ENCODE data around the gene ALLC. TPM values are rescaled to one million over a fixed set of nuclear protein-coding genes. Genes with fewer than 3 reads are reported as not detected.

Gene ALLC
- total RNA-seq, 1 donor from 2014 or later, result not detected

DNA sequence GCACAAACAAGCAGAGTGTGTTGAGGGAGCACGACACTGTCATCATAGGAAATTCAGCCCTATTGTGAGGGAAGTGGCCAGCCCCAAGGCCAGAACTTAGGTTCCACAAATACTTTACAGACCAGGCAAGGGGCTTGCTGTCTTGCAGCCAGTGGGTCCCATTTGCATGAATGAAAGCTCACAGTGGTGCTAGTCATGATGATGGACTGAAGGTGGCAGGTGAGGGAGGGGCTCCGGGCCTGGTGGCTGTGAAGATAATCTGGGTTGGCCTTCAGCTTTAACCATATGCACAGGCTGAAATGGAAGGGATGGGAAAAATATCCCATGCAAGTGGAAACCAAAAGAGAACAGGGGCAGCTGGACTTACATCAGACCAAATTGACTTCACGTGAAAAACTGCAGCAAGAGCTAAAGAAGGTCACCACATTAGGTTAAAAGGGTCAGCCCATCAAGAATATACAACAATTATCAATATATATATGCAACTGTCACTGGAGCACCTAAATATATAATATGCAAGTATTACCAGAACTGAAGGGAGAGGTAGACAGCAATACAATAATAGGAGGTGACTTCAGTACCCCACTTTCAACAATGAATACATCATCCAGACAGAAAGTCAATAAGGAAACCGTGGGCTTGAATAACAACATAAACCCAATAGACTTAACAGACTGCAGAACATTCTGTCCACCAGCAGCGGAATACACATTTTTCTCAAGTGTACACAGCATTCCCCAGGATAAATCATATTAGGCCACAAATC, 84.9 kb downstream of the ALLC start:
- no peak for DNase-seq (ENCODE audit: low read depth)
- no peak overlapping the region for H3K4me3 ChIP-seq (ENCODE audit: low read depth, low read length)
- no peak for TF ChIP-seq CTCF (conservative IDR thresholded peaks at IDR 0.05; ENCODE audit: low read depth, low read length)

GRCh38 chr2:3743951-3744555, 86.1 kb downstream of the ALLC start:
- no peak for TF ChIP-seq CTCF (conservative IDR thresholded peaks at IDR 0.05; ENCODE audit: low read depth, low read length)
- DNase-seq (ENCODE audit: low read depth), result no peak
- no peak overlapping the region for H3K4me3 ChIP-seq (ENCODE audit: low read depth, low read length)

GRCh38 chr2:3745920-3746319, 87.9 kb downstream of the ALLC start:
- no peak overlapping the region for H3K4me3 ChIP-seq (ENCODE audit: low read depth, low read length)
- no peak for DNase-seq (ENCODE audit: low read depth)
- no peak for TF ChIP-seq CTCF (conservative IDR thresholded peaks at IDR 0.05; ENCODE audit: low read depth, low read length)

DNA sequence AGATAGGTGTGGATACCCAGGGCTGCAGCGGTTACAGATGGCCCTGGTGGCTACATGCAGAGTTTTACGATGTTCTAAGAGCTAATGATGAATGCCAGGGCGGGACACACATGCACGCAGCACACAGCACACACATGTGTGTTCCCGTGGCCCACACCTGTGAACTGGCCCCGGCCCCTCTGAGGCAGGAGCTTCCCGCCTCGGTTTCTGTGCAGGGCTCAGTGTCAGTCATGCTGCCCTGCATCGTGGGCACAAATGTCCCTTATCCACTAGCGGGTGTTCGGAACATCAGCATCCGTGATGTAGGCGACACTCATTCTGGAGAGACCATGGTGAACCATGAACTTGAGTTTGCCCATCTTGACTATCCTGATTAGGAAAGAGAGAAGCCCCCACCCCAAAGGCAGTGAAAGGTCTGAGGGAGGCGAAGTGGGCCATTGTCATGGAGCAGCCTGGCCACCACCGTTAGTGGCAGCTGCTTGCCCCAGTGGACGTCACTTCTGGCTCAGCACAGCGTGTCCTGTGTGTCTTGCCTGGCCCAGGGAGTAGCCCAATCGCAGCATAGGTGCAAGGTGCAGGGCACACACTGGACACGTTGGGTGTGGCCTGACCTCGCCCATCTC, 89.1 kb downstream of the ALLC start:
- no peak overlapping the region for H3K4me3 ChIP-seq (ENCODE audit: low read depth, low read length)
- DNase-seq (ENCODE audit: low read depth), result no peak
- TF ChIP-seq CTCF (conservative IDR thresholded peaks at IDR 0.05; ENCODE audit: low read depth, low read length), result no peak

- no peak for DNase-seq (ENCODE audit: low read depth)
- no peak for TF ChIP-seq CTCF (conservative IDR thresholded peaks at IDR 0.05; ENCODE audit: low read depth, low read length)
- no peak overlapping the region for H3K4me3 ChIP-seq (ENCODE audit: low read depth, low read length)
Observed at GRCh38 chr2:3747826-3748225, 89.8 kb downstream of the ALLC start.

DNA sequence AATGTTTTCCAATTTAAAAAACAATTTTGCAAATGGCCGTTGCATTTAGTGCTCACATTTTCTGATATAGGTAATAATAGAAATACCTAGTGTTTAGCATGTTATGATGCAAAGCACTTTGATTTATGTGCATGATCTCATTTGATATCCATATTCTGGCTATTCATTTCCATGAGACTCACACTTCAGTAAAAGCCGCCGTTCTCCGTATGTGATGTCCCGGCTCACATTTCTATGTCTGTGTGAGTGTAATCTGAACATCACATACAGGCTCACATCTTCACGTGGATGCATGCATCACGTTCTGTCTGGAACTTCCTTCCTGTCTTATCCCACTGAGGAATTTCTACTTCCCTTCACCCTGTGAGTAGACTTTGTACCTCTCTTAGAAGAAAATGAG, 91.2 kb downstream of the ALLC start:
- DNase-seq (ENCODE audit: low read depth), result no peak
- TF ChIP-seq CTCF (conservative IDR thresholded peaks at IDR 0.05; ENCODE audit: low read depth, low read length), result no peak
- no peak overlapping the region for H3K4me3 ChIP-seq (ENCODE audit: low read depth, low read length)
